HG02981 (cell line): Measurements from ENCODE around the gene FANCI.

Source experiments
- ATAC-seq: cut with Tn5 transposase; IDR thresholded peaks from one replicate; pipeline ENCODE4 v1.9.1; 2021; ENCODE audit warnings: mild to moderate bottlenecking, moderate library complexity; ENCODE audit not compliant: unreplicated experiment

FANCI gene

DNA sequence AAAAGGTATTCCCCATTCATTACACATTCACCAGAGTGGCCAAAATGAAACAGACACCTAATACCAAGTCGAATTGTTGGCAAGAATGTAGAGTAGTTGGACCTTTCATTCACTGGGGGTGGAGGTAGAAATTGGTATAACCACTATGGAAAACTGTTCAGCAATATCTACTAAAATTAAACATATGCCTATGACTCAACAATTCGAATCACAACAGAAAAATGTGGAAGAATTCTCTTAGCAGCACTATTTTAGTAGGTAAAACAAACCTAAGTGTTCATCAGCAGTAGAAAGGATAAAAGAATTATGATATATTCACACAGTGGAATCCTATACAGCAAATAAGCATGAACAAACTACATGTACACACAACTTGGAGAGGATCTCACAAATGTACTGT is 60.2 kb downstream of the FANCI start:
- no peak for ATAC-seq

DNA sequence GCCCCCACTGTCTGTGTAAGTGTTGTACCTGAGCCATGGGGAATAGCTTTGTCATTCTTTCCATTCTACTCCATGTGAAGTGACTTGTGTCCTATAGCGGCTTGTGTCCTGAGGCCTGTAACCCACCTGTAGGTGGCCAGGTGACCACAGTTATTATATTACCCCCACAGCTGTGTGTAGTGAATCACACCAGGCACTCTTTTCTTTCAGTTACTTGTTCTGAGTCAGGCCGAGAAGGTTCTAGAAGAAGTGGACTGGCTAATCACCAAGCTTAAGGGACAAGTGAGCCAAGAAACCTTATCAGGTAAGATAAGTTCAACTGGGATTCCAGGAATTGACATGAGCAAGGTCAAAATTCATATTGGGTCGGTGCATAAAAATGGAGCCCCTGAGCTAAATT is 61.6 kb downstream of the FANCI start:
- ATAC-seq, result no peak

DNA sequence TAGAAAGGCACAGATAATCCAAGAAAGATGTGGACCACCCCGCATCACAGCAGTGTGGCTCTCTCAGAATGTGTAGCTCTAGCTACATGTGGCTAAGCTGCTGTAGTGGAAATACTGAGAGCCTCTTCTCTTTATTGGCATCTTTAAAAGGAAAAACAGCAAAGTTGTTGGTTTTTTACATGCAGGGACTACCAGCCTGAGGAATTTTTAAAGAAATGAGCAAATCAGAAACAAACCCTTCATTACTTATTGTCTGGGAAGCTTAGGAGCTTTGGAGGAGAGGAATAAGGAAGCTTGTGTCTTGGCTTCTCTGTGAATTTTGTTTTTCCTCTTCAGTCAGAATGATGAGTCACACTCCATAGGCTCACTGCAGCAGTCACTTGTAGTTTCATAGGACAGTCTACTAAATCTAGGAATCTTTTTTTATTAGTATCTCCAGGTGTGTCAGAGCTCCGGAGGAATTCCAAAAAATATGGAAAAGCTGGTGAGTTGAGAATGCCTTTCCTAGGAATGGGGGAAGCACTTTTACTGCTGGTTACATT is 63.3 kb downstream of the FANCI start:
- no peak for ATAC-seq

DNA sequence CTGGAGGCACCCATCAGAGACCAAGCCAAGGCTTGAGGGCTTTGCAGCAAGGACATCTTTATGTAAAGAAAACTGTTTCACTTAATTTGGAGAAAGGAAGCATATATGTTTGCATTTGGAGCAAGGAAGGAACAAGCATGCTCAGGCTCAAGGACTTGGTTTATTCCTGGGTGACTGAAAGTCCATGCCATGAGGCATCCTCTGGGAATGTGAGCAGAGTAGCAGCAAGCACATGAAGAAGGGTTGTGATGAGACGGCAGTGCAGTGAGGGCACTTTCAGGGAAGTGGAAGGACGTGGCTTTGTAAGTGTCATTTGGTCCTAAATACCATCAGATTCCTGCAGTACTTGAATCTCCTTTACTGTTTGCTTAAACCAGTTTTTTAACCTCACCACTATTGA is 64.0 kb downstream of the FANCI start:
- ATAC-seq, result no peak

DNA sequence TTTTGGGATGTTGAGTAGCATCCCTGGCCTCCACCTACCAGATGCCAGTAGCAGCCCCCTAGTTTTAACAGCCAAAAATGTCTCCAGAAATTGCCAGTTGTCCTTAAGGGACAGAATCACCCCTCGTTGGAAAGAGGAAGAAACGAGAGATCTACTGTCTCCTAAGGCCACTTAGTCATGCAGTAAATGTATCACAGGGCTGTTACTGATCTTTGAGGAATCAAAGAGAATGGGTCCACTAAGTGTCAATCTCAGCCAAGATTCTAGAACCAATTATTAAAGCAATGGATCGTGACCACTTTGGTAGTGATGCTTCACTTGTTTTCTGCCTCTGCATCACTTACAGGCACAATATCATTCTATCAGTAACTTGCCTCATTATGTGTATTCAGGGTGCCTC is 64.5 kb downstream of the FANCI start:
- ATAC-seq, result no peak

DNA sequence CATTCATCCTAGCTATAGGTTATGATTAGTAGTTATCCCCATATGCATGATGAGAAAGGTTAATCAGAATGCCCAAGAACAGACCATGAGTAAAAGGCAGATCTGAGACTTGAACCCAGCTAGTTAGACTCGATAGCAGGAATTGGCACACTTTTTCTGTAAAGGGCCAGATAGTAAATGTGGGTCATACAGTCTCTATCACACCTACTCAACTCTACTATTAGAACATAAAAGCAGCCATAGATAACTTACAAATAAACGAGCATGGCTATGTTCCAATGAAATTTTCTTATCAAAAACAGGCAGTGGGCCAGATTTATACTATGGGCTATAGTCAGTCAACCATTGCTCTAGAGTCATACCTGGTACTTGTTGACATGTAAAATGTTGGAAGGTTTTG is 66.2 kb downstream of the FANCI start:
- ATAC-seq, result no peak

DNA sequence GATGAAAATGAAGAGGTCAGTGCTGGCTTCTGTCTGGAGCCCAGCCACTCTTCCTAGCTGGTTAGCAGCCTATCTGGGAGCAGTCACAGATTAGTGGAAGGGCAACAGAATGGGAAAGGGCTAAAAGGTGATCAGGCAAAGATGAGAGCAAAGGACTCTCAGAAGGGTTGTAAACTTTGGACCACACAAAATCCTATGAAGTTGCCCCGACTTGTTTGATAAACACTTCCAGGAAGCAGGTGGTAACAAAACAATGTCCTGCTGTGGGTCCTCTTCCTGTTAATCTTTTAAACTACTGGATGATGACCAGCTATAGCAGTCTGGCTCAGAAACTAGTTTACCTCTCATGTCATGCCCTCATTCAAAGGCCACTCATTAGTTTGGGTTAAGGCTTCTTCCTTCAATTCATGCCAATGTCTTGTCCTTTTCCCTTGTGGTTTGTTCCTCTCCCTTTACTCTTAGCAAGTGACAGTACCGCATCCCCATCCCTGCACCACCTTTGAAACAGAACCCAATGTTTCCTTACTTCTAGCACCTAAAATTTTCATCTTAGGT is 71.7 kb downstream of the FANCI start:
- ATAC-seq, result no peak

DNA sequence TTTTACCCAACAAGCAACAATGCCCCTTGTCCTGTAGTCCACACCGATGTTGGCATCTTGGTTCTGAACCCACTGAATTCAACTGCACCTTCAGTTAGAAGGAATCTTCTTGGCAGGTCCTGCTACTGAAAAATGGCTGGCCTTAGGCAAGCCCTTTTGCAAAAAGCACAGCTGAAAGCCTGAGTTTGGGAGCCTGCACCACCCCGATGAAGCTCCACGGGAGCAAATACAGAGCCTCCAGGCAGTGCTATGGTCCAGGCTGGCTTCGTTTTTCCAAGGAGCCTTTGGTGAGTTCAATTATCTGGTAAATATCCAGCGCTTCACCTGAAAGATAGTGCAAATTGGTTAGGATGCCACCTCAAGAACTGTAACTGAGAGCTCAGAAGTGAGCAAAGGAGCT is 72.7 kb downstream of the FANCI start:
- ATAC-seq, result no peak

DNA sequence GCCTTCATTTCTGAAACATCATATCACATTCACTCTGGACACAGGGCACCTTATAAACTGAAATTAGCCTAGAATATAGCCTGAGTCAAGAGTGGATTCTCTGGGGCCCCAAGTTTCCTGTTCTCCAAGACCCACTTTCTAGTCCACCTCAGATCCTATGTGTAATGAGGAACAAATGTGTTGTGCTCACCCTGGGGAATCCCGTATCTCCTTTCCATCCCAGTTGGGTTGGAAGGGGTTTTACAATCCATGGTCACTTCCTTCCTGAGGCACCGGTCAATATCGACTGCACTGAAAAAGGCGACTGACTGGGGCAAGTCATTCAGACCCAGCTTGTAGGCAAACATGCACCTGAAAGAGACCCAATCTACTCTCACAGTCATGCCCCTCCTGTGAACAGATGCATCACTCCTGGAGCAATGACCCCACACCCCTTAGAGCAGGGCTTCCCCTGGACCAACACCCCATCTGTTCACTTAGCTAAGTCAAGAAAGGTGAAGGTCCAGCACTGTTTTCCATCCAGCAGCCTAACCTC is 73.5 kb downstream of the FANCI start:
- no peak for ATAC-seq

DNA sequence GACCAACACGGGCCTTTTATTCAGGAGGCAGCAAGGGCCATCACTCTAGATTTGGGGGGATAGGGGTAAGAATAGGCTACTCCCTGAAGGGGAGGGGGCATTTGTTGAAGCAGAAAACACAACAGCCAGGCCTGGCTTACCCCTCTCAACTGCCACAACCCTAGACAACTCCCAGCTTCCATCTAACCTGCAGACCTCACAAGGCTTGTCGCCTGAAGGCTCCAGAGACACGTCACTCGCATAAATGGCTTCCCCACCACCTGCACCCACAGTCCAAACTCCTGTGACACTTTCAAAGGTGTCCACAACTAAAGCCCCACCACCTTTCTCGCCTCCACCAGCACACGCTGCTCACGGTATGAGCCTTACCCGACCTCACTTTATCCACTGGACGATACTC is 75.9 kb downstream of the FANCI start:
- ATAC-seq, result no peak

DNA sequence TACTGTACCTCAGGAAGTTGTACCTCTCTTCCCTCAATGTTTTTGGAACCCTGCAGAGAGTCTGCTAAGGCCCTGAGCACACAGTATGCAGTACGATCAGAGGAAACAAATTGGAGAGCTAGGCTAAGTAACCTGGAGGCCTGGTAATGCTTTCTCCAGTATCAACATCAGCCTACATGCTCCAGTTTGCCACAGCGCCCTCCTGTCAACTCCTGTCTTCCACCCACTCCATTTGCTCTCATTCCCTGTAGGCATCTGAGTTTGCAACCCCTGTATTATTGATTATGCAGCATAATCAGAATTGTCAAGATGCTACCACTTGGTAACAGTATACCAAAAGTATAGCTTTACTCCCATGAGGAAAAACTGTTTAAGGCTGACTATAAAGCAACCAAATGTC is 76.4 kb downstream of the FANCI start:
- no peak for ATAC-seq

DNA sequence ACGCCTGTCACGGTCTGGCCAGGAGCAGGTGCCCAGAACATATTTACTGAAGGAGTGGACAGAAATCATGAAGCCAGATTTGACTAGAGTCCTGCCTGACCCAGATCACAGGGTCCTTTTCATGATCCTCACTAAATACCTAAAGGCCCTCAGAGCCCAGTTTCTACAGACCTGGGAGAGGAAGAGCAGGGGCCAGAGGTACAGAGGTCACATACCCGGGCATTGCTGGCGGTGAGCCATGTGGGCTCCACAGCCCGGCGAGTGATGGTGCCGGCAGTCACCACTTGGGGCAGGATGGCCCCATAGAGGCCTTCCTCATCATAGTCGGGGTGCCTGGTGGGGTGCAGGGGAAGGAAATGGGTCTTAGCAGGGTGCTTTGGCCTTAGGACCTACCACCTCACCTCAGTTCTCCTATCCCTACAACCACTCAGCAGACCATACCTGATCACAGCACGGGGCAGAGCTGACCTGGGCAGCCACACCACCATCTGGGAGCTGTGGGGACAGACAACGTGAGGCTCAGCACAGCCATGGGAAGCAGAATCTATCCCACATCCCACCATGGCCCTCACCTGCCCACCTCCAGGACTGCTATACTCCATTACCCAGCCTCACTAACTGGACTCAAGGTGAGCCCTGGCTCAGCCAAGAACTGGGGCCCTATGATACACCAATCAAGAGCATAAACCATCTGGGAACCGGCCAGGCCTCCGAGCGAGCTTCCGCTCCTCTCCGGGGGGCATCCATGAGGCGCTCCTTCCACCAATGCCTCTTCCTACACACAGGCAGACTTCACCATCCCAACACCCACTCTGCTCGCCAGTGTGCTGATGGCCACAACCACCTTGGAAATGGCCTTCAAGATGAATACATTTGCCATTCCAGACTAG is 78.0 kb downstream of the FANCI start:
- ATAC-seq, result no peak

DNA sequence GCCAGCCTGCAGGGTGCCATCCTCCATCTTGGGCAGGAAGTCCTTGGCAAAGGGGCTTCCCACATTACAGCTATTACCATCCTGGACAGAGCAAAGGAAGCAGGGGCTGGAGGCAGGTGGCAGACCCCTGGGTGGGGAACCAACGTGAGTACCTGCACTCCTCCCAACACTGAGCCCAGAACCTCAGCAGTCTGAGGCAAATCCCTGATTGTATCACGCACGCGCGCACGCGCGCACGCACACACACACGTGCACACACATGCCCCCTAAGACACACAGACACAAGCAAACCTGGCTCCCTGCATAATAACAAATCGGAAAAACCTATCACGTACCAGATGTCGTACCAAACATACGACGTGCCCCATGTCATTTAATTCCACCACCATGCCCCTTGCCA is 79.0 kb downstream of the FANCI start:
- ATAC-seq, result no peak

DNA sequence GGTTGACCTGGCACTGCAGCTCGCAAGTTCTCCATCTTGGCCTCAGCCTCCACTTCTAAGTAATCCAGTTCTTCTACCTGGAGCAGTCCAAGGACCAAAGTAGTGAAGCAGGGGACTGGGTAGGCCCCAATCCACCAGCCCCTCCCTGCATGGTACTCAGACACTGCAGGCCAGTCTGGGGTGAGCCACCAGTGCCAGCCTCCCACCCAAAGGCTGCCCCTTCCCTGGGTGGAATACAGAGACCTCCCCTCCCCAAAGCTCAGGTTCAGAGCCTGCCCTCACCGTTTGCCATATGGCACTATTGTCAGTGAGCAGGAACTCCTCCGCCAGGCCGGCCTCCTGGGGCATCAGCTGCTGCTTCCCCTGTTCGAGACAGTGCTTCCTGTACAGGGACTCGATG is 80.0 kb downstream of the FANCI start:
- ATAC-seq, result no peak

DNA sequence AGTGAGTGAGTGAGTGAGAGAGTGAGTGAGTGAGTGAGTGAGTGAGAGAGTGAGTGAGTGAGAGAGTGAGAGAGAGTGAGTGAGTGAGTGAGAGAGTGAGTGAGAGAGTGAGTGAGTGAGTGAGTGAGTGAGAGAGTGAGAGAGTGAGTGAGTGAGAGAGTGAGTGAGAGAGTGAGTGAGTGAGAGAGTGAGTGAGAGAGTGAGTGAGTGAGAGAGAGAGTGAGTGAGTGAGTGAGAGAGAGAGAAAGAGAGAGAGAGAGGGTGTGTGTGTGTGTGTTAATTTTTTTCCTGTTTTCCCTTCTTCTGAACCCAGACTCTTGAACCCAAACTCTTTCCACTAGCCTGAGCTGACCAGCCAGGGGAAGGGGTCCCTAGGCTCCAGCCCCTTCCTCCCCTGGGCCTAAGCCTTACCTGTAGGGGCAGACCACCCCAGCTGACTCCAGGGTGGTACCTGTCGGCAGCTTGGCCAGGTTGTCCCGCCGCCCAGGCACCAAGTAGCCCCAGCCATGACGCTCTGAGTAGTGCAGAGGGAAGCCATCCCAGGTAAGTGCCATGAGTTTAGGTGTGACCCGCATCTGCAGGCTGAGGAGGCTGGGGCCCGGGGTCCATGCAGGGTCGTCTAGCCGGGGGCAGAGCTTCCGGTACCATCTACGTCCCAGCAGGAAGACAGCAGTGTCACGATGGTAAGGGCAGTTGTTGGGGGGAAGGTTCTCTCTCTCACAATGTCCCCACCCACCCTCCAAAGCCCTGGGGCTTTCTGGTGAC is 81.4 kb downstream of the FANCI start:
- no peak for ATAC-seq

DNA sequence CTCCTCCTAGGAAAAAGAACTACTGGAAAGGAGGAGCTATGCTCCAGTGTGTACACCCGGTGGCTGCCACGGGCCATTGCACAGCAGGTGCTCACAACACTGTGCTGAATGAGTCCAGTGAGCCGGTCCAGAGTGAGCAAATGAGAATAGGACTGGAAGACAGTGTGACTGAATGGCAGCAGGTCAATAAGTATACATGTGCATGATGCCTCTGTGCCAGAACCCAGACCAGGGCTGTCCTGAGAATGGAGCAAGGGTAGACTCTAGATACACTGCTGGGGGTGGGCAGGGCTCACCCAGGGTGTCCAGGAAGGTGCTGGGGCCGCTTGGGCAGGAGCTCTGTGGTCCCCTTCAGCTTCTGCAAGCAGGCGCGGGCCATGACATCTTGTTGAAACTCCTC is 82.5 kb downstream of the FANCI start:
- no peak for ATAC-seq

DNA sequence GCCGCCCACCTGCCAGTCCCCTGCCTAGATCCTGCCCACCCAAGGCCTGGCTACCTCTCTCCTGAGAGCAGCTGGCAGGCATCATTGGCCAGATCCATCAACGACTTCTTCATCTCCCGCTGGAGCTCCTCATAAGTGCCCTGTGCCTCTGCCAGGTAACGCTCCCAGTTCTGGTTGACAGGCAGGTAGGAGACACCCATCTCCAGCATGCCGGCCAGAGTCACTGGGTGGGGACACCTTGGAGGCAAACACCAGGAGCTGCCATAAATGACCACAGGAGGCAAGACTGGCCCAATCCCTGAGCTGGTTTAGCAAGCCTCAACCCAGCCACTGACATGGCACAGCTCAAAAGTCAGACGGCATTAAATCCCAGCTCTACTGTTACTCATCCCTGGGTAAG is 83.3 kb downstream of the FANCI start:
- no peak for ATAC-seq

DNA sequence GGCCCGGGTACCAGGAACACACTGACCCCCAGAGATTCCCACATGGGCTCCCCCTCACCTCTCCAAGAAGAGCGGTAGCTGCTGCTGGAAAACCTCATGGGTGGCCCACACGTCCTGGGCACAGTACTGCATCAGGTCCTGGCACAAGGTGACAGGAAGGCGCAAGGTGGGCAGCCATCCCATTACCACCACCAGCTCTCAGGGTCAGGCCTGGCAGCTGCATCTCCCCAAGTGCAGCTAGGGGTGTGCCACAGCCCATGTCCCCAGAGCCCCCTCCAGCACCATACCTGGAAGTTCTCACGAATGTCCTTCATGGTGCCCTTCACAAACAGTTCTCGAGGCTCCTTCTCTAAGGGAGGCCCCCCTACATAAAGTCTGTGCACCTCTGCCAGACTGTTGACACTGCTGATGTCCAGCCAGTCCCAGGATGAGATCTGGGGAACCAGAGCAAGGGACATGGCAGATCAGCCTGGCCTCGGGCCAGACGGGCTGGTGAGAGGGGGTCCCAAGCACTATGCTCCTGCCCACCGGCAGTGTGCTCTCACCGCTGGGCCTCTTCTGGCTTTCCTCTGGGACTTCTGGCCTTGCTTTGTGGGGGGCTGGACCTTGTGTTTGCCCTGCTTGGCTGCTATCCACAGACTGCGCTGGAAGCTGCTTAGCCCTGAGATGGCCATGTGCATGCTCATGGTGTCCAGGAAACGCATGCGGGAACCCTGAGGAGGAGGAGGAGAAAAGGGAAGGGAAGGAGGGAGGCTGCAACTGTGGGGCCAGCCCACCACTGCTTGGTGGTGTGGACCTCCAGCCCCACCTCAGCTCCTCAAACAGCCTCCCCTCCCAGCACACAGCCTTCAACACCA is 84.8 kb downstream of the FANCI start:
- ATAC-seq, result no peak

DNA sequence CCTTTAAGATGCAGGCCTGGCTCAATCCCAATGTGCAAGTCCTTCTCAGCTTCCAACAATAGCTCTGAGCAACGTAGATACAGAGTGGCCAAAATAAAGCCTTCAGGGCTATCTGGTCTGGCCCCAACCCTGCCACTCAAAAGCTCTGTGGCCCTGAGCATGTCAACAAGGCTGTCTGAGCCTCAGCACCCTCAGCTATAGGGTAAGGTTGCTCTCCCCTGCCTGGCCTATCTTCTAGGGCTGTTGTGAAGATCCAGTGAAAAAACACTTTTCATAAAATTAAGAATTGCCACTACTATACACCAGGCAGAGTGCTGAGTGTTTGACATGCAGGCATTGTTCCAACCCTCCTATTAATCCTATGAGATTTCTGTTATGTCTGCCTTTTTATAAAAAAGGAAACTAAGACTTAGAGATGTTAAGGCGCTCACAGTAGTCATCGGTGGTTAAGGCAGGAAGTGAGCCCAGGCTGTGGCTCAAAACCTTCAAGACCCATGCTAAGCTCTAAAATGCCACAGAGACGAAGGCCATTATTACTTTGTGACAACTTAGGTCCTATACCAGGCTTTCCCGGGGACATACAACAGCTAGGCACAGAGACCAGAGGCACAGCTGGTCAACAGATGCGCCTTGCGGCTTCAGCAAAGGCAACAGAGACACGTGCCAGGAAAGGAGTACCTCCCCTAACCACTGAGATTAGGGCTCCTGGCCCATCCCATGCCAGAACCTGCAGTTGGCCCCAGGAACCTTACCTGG is 85.7 kb downstream of the FANCI start:
- no peak for ATAC-seq

DNA sequence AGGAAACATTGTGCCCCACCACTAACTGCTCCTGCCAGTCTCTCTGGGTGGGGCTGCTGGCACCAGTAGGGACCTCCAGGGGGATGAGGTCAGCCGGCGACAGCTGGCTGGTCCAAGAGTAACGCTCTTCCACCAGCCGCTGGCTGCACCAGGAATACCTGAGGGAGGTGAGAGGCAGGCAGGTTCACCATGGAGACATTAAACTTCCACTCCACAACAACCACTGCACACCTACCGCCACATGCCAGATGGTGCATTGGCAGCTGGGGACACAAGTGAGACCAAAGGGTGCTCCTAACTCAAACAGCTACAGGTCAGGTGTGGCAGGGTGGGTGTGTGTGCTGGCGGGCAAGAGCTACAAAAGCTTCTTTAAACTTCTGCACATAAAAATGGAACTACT is 86.3 kb downstream of the FANCI start:
- no peak for ATAC-seq
